M059J (cell line): ENCODE measurements around the gene PLCB1. TPM values are rescaled to one million over a fixed set of nuclear protein-coding genes. Genes with fewer than 3 reads are reported as not detected.

ENCODE experiments used
- DNase-seq: peaks from one replicate; pipeline ENCODE4 v3.0.0-alpha.2; 2012; ENCODE audit warnings: low read depth
- total RNA-seq: library from RNA; depleted of rRNA; stranded (reverse); fragments of >200 nt; shearing (Covaris generic); gene quantifications from 2 replicates; pipeline ENCODE4 v1.2.3, GENCODE V29; 2014

The PLCB1 gene
- total RNA-seq, 1 experiment from 2014 or later: 0.94 TPM

DNA sequence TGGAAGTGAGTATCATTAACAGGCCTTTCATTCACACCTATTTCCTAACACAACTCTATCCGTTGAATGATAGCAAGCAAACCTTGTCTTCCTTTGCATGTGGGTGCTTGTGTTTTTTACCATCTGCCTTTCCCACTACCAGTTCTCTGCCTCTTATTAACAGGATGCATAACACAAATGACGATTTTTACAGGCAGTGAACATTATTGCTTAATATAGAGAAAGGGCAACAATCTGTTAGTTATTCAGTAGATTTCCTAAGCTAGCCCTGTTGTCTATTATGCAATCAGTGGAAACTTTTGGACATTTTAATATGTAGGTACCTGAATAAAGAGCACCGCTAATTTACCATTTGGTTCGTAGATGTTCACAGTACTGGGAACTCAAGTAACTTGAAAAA is 588.0 kb downstream of the PLCB1 start:
- DNase-seq: no peak

DNA sequence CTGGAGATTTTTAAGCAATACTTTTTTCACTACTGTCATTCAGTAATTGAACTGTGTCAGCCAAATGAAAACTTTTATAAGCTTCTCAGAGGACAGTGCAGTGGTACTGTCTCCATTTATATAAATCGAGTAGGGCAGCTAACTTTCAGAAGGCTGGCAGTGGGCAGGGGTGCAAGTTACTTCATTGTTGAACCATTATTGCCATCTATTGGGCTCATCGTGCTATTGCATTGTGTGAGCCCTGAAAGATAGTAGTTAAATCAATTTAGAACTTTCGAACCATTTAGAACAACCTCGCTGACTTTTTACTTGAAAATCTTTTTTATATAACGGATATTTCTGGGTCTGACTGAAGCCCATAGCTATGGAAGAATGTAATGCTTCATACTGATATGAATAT is 589.0 kb downstream of the PLCB1 start:
- peak; percentile 54 for DNase-seq

DNA sequence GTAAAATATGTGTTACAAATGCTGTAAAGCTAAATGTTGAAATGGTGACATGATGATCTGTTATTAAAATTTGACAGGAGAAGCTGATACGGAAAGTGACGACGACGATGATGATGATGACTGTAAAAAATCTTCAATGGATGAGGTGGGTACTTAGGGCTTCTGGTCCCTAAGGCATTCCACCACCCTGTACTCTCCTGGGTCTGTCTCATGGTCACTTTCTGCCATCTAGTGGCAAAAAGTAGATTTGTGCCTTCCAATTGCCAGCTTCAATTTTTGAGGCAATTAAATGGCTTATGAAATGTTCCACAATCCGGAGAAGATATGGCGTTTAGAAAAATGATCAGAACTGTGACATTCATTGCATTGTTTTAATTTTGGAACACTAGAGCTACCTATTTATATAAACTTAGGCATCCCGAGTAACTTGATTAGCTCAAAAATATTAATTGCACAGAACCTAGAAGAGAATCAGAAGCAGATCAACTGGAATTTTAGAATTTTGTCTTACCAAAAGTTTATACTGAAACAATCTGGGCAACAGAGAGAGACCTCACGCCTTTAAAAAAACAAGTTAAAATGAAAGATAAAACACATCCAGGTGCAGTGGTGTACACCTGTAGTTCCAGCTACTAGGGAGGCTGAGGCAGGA is 590.3 kb downstream of the PLCB1 start:
- DNase-seq: peak; percentile 72

DNA sequence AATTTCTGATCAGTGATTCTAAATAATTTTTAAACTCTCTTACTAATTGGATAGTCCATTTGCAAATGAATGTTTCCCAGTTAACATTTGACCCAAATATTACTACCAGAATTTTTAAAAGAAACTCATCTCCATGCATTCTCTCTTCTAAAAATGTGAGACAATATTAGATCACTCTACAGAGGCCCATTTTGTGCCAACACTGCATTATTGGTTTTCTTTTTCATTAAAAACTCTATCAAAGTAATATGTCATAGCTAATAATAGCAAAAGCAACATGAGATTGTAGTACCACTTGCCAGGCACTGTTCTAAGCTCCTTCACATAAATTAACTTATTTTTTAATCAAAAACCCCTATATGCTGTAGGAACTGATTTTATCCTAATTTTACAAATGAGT is 591.2 kb downstream of the PLCB1 start:
- DNase-seq: no peak

DNA sequence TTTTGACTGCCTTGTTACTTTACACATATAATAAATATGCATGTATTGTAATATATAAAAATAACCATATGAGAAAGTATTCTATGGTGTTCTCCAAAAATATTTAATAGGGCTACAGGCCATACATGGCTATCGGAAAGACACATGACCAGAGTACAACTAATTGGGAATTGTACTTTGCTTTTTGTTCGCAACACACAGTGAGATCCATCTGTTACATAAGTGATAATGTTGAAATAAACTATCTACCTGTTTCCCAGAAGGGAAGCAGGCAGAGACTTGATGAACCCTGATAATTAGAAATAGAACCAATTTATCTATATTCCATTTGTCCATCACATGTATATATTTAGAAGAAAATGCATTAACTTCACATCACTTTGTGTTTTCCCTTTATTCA is 592.8 kb downstream of the PLCB1 start:
- DNase-seq: no peak

DNA sequence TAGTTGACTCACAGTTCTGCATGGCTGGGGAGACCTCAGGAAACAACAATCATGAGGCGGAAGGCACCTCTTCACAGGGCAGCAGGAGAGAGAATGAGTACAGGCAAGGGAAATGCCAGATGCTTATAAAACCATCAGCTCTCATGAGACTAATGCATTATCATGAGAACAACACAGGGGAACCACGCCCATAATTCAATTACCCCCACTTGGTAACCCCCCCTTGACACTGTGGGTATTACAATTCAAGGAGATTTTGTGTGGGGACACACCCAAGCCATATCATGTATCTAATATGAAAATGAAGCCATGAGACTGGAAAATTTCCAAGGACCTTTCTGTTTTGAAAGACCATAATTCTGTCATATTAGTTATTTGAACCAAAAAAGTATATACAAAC is 594.4 kb downstream of the PLCB1 start:
- DNase-seq: no peak

DNA sequence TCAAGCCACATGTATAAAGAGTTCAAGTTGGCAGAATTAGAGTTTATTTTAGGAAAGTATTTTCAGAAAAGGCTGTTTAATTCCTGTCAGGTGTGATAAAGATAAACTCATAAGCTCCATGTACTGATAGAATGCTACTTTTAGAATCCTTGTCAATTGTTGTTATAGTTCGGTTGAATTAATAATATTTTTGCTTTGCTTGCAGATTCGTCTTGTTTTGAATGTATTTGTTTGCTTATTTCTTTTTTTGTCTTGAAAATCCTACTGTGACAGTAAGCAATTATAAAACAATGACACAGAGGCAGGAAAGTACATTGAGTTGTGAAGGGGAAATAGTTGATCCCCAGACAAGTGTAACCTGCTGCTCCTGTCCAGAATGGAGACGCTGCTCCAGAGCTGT is 602.9 kb downstream of the PLCB1 start:
- no peak for DNase-seq

DNA sequence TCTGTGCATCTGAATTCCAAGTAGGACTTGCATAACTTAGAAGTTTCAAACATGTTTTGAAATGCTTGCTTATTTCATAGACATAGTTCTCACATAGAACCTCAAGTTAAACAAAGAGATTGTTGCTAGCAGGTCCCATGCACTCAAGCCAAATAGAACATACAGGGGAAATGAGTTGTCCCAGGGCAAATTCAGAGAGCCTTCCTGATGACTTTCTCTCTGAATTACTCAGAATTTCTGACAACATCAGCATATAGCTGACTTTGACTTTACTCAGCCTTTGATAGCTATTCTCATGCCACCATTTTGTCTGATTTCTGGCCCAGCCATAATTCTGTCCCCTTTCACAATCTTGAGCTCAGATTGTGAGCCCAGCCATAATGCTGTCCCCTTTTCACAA is 603.6 kb downstream of the PLCB1 start:
- no peak for DNase-seq

DNA sequence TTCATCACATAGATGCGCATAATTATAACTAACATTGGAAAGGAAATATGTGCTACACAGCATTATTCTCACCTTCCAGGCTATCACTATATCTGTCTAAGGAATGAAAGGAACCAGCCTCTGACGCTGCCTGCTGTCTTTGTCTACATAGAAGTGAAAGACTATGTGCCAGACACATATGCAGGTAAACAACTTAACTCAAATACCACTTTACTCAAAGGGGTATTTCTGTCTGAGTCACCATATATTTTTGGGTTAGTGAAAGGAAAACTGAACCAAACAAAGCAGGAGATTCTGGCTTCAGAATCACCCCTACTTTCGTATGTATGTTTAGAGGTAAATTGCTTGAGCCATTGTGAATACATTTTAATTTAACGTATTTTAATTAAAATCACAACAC is 608.2 kb downstream of the PLCB1 start:
- no peak for DNase-seq

DNA sequence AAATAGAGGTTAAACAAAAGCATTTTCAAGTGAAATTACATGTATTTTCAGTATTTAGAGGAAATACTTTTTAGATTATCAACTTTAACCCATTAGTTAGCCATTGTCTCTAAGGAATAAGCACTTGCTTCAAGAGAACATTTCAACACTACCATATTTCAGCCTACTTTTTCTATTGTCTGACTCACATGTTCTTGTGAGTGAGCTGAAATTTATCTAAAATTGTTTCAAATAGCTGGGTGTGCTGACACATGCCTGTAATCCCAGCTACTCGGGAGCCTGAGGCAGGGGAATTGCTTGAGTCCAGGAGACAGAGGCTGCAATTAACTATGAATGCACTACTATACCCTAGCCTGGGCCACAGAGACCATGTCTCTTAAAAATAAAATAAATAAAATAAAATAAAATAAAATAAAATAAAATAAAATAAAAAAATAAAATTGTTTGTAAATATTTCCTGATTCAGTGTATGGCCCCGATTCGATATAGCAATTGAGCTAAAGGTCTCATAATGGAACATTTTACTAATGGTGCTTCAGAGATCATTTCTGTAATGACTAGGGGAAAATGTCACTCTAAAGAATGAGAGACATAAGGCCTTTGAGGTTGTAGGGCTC is 612.3 kb downstream of the PLCB1 start:
- no peak for DNase-seq

DNA sequence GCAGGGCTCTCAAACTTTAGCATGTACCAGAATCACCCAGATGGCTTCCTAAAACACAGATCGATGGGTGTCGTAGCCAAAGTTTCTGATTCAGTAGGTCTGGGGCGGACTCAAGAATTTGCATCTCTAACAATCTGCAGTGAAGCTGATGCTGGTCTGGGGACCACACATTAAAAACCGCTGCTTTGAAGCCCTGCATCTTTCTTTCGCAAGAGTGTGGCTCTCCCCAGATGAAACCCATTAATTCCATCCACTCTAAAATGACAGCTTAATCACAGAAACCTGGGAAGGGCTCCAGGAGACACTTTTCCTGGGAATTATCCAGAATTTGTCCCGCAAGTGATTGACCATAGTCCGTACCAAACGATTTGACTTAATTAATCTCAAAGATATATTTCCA is 617.0 kb downstream of the PLCB1 start:
- peak; percentile 40 for DNase-seq

DNA sequence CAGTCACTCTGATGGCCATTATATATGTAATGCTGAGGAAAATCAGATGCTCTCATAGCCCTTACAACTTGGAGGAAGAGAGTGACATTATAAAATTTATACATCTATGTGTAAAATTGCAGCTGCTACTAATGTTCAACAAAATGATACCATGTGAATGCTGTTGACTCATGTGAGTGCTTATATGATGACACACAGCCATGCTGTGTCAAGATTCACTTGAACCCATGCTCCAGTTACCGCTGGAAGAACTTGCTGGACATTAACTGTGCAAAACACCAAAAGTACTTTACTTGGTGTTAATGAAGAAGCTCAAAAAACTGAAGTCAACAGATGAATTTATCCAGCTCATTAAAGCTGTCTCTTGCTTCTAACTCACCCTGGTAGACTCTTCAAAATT is 617.9 kb downstream of the PLCB1 start:
- peak; percentile 44 for DNase-seq

DNA sequence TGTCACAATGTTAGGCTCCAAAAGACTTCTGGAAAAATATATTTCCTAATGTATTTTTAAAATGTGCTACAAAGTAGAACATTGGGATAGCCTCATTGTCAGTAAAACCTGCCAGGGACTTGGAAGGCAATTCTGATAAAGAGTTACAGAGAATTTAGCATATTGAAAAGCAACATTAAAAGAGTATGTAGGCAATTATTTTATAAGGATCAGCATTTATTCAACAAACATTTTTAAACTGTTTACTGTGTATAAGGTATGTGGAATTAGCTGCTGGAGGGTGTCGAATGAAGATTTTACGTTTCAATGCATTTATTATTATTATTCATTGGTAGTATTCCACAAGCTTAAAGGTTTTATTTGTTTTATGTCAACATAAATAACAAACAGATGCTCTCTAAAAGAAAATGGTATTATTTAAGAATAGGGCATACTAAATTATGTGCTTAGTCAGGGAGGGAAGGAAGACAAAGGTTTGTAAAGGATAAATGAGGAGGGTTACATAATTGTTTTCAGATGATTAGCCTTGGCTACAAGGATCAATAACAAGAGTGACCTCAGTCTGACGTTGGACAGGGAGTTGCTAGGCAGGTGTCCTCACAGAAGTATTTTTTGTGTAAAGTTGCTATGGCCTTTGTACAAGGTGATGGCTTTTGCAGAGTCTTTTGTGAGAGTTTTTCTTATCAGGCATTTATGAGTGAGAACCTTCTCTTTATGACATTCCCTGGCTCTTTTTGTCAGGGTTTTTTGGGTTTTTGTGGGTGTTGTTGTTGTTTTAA is 623.5 kb downstream of the PLCB1 start:
- no peak for DNase-seq

DNA sequence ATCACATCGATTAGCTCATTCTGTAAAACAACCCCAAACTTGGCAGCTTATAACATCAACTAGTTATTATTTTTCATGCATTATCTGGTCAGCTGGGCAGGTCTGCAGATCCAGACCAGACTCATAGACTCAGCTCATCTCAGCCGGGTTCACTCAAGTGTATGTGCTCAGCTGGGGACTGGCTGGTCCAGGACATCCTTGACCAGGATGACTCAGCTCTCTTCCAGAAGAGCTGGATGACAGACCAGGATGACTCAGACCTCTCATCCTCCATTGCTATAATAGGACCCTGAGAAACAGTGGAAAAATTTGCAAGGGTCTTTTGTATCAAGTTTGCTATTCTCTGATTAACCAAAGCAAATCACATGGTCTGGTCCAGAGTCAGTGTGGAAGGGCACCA is 624.3 kb downstream of the PLCB1 start:
- DNase-seq: peak; percentile 96

DNA sequence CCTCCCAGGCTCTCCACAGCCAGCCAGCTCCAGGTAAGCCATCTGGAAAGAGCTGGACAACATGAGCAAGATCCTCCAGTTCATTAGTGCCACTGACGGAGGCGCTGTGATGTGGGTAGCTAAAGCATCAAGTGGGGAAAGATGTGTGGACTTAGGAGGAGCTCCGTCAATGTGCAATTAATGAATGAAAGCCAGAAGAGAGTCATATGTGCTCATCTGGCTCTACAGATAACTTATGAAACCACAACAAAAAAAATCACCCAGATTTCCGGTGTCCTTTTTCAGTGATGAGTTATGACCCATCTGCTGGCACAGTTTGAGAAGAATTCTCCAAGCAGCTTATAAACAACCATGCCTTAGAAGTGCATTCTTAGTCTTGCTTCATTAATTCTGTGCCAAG is 625.1 kb downstream of the PLCB1 start:
- peak; percentile 89 for DNase-seq

DNA sequence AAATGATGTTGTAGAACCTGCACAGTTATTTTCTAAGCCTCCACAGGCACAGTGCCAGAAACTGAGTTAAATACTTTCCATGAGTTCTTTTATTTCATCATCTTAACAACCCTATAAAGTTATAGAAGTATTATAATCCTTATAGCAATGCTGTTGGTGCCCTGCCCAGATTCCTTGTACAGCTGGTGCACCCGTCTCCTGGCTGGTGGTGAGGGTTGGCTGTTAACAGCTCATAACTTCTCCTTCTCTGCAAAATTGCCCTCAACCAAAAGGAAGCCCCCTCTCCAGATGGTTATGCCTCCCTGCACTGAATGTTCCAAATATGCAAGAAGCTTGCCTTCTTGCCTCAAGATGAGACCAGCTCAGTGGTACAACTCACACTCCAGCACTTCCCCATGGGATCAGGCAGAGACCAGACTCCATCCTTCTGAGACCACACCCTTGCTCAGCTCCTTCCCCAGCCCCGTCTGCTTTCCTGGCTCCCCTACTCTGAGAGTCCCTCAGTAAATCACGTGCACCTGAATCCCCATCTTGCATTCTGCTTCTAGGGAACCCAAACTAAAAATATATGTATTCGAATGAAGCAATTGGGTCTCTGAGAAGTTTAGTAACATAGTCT is 632.4 kb downstream of the PLCB1 start:
- peak; percentile 69 for DNase-seq

DNA sequence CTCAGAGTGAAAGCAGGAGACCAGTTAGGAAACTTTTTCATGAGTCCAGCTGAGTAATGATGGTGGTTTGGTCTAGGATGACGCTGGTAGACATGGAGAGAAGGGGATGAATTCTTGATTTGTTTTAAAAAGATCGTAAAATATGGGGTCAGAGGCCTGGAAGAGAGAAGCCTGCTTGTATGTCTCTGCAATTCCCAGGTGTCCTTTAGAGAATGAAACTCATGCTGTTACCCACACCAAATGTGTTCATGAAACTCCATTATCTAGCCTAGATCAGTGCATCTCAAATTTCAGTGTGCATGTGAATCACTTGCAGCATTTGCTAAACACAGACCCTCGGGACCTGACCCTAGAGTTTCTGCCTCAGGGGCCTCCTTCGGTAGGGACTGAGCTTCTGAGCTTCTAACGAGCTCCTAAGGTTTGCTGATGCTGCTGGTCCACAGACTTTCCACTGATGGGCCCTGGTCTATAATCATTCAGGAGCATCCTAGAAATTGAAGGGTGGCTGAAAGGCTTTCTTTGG is 634.9 kb downstream of the PLCB1 start:
- DNase-seq: peak; percentile 29

DNA sequence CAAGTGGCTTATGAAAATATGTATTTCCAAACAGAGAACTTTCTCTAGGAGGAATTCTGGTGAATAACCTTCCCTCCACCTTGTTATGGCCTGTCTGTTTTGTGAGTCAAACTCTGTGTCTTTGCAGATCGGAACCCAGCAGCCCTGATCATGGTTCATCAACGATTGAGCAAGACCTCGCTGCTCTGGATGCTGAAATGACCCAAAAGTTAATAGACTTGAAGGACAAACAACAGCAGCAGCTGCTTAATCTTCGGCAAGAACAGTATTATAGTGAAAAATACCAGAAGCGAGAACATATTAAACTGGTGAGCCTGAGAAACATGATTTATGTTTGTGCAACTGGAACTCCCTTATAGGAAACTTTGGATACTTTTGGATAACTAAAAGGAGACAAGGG is 642.3 kb downstream of the PLCB1 start:
- no peak for DNase-seq

DNA sequence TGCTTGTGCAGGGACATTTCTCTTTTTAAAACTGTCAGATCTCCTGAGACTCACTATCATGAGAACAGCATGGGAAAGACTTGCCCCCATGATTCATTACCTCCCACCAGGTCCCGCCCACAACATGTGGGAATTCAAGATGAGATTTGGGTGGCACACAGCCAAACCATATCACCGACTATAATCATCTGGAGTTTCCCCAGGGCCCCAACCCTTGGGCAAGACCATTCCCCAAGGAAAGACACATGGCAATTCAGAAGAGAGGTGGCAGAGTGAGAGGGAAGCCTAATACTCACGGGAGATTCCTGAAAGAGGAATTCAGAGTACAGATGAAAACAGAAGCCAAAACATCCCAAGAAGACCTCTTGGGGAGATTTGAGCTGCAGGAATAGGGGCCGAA is 645.8 kb downstream of the PLCB1 start:
- no peak for DNase-seq

DNA sequence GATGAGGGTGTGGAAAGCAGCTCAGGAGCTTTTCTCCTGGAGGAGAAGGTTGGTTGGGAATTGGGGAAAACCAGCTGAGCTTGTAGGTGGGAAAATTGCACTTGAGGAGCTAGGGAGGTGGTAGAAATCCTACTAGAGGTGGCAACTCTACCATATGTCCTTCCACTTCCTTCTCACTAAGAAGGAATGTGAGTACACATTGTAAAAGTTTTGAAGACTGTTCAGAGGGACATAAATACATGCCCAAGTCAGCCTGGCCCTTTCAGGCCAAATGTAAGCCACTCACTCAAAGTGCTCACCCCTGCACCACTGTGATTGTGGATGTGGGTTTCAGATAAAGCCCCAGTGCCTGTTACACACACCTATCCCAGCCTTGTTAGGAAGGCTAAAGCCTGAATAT is 646.3 kb downstream of the PLCB1 start:
- DNase-seq: no peak

DNA sequence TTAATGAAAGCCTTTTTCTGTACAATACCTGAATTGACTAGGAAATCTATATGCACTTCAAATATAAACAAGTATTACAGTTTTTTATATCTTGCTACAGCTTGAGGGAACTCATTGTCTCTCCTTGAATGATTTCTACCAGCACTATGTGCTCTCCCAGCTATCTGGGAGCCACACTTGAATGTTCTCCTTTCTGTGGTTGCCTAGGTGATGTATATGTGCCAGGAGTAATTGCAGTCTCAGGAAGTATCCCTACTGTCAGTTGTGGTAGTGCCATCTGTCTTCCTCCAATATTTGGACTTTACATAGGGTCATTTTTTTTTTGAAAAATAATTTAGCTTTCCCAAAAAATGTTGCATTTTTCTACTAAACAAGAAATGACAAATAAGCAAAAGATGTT is 648.8 kb downstream of the PLCB1 start:
- DNase-seq: no peak

DNA sequence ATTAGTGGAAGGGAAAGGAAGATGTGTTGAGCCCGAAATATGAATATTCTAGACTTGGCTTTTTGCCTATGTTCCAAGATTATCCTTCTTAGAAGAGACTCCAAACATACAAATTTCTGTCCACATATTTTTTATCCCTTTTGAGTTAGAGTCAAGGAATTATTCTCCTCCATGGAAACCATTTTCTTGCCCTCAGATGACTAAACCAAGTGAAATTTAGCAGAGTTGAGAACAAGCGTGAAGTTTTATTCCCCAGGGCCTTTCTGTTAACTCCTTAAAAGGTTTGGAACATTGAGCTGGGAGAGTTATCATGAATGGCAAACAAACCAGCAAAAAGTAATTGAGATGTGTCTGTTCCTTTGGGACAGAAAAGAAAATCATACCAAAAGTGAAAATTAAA is 650.7 kb downstream of the PLCB1 start:
- peak; percentile 67 for DNase-seq

DNA sequence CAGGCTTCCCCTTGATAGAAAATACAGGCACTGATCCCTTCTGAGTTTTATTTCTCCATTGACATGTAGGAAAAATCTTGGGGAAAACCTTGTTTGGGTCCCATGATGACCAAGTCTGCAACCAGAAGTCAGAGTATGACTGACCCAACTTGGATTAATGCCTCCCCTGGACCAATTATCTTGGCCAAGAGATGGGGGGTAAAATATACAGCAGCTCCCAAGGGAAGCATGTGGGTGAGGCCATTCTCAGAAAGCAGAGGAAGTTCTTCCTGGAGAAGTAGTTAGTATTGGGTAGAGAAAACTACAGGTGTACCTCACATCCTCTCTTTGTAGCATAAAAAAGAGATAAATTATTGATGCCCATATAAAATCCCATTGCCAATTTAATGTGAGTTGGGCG is 651.7 kb downstream of the PLCB1 start:
- DNase-seq: no peak
